SK-N-SH (cell line): ENCODE data around the gene HOMER2. TPM values are rescaled to one million over a fixed set of nuclear protein-coding genes. Genes with fewer than 3 reads are reported as not detected.

Source experiments
- CTCF ChIA-PET: fragments of 300-600, 350-600 bp; formaldehyde crosslinking; extraction: SDS; loops from one replicate; lab custom pipeline; 2021; lab: Yijun Ruan, JAX
- POLR2A ChIA-PET: fragments of 350-600 bp; sonication (Branson Sonifier 250); formaldehyde crosslinking; extraction: SDS; loops from one replicate; lab custom pipeline; 2020; ENCODE audit warnings: antibody characterized with exemption, inconsistent platforms; lab: Yijun Ruan, JAX
- DNase-seq: peaks from one replicate; pipeline ENCODE4 v3.0.0; 2012
- H2AFZ ChIP-seq: fragments of 200-600 bp; sonication (generic); 2 replicates; pipeline ENCODE4 v1.8.1; 2016; ENCODE audit warnings: antibody characterized with exemption, mild to moderate bottlenecking, low read depth
- H3F3A ChIP-seq: fragments of 200-600 bp; sonication (generic); replicated peaks from 2 replicates; pipeline ENCODE3; 2016; ENCODE audit warnings: antibody characterized with exemption, mild to moderate bottlenecking; ENCODE audit not compliant: insufficient read depth
- H3K27ac ChIP-seq, 2 experiments: fragments of 200-500 bp in 1 of 2; fragments of 200-600 bp in 1 of 2; sonication (Bioruptor generic) in 1 of 2; sonication (generic), shearing (Covaris generic) in 1 of 2; 2 replicates each; pipeline versions ENCODE4 v1.5.1 to v1.6.1; 2014 to 2016; ENCODE audit warnings: low read depth in 2 of 2, inconsistent platforms in 1 of 2, low read length in 1 of 2, mild to moderate bottlenecking in 1 of 2, mixed read lengths in 1 of 2
- H3K27me3 ChIP-seq: fragments of 200-600 bp; sonication (generic), shearing (Covaris generic); 2 replicates; pipeline ENCODE4 v1.6.1; 2016; ENCODE audit warnings: mixed run types; ENCODE audit not compliant: insufficient read depth
- H3K36me3 ChIP-seq, 2 experiments: fragments of 200-500 bp in 1 of 2; fragments of 200-600 bp in 1 of 2; sonication (Bioruptor generic) in 1 of 2; sonication (generic) in 1 of 2; replicated peaks in 1 of 2; 2 replicates each; pipeline versions ENCODE3 to v1.5.1; 2014 to 2016; ENCODE audit warnings: low read length in 1 of 2, mild to moderate bottlenecking in 1 of 2; ENCODE audit not compliant: insufficient read depth in 2 of 2, control insufficient read depth in 1 of 2
- H3K4me1 ChIP-seq, 2 experiments: fragments of 200-500 bp in 1 of 2; fragments of 200-600 bp in 1 of 2; sonication (Bioruptor generic) in 1 of 2; sonication (generic), shearing (Covaris generic) in 1 of 2; 2 replicates each; pipeline versions ENCODE4 v1.5.1 to v1.6.1; 2014 to 2016; ENCODE audit warnings: low read depth in 1 of 2, low read length in 1 of 2, mixed run types in 1 of 2; ENCODE audit not compliant: insufficient read depth in 2 of 2, control insufficient read depth in 1 of 2
- H3K4me2 ChIP-seq: fragments of 200-600 bp; sonication (generic), shearing (Covaris generic); 2 replicates; pipeline ENCODE4 v1.6.1; 2017; ENCODE audit warnings: mixed run types
- H3K4me3 ChIP-seq, 2 experiments: fragments of 200-500 bp in 1 of 2; fragments of 200-600 bp in 1 of 2; sonication (Bioruptor generic) in 1 of 2; sonication (generic), shearing (Covaris generic) in 1 of 2; 2 replicates each; pipeline versions ENCODE4 v1.5.1 to v1.8.1; 2014 to 2016; ENCODE audit warnings: low read depth in 2 of 2, inconsistent platforms in 1 of 2, low read length in 1 of 2, mild to moderate bottlenecking in 1 of 2, mixed read lengths in 1 of 2, moderate library complexity in 1 of 2
- H3K79me2 ChIP-seq: fragments of 200-600 bp; sonication (generic); 2 replicates; pipeline ENCODE4 v1.8.1; 2017; ENCODE audit warnings: mild to moderate bottlenecking; ENCODE audit not compliant: insufficient read depth
- H3K9ac ChIP-seq: fragments of 200-600 bp; sonication (generic); 2 replicates; pipeline ENCODE4 v1.6.1; 2017; ENCODE audit warnings: mixed run types
- H3K9me2 ChIP-seq: fragments of 200-600 bp; sonication (generic); 2 replicates; pipeline ENCODE4 v1.6.1; 2017; ENCODE audit warnings: mixed run types
- H3K9me3 ChIP-seq: fragments of 200-600 bp; sonication (generic); 2 replicates; pipeline ENCODE4 v1.6.1; 2017; ENCODE audit warnings: mixed run types, mild to moderate bottlenecking, moderate library complexity
- H4K20me1 ChIP-seq: fragments of 200-600 bp; sonication (generic); 2 replicates; pipeline ENCODE4 v1.6.1; 2017; ENCODE audit warnings: mild to moderate bottlenecking, mixed run types; ENCODE audit not compliant: insufficient read depth
- CHD2 ChIP-seq: fragments of 150-350 bp; IDR thresholded peaks from 2 replicates; pipeline ENCODE4 v1.6.1; 2018; ENCODE audit warnings: low read length; ENCODE audit not compliant: partially characterized antibody
- EZH2phosphoT487 ChIP-seq: fragments of 200-600 bp; sonication (generic); IDR thresholded peaks from 2 replicates; pipeline ENCODE4 v1.6.1; 2017; ENCODE audit warnings: low read depth, mixed run types, mild to moderate bottlenecking, antibody characterized with exemption, moderate library complexity, borderline replicate concordance
- FOSL2 ChIP-seq: IDR thresholded peaks from 2 replicates; pipeline ENCODE4 v1.4.0; 2012; ENCODE audit warnings: low read depth, mild to moderate bottlenecking, moderate library complexity, borderline replicate concordance
- MXI1 ChIP-seq: IDR thresholded peaks from 2 replicates; pipeline ENCODE4 v1.6.1; 2012; ENCODE audit warnings: mild to moderate bottlenecking, low read depth, low read length, improper control_type of control experiment
- NRF1 ChIP-seq: IDR thresholded peaks from 2 replicates; pipeline ENCODE4 v1.6.1; 2012; ENCODE audit warnings: low read depth, mild to moderate bottlenecking, low read length
- RAD21 ChIP-seq: IDR thresholded peaks from 2 replicates; pipeline ENCODE4 v1.6.1; 2012; ENCODE audit warnings: mild to moderate bottlenecking, low read length
- RCOR1 ChIP-seq: fragments of 150-350 bp; IDR thresholded peaks from 2 replicates; pipeline ENCODE4 v1.6.1; 2017; ENCODE audit warnings: antibody characterized with exemption, low read length
- SIN3A ChIP-seq: IDR thresholded peaks from 2 replicates; pipeline ENCODE4 v1.6.1; 2012; ENCODE audit warnings: low read depth, mild to moderate bottlenecking, low read length, moderate library complexity, borderline replicate concordance
- SMC3 ChIP-seq: IDR thresholded peaks from 2 replicates; pipeline ENCODE4 v1.6.1; 2012; ENCODE audit warnings: low read depth, low read length, improper control_type of control experiment
- TAF1 ChIP-seq: IDR thresholded peaks from 2 replicates; pipeline ENCODE4 v1.6.1; 2012; ENCODE audit warnings: low read depth, mild to moderate bottlenecking, low read length, moderate library complexity, borderline replicate concordance
- YY1 ChIP-seq: IDR thresholded peaks from 2 replicates; pipeline ENCODE4 v1.4.0; 2012; ENCODE audit warnings: low read depth, mild to moderate bottlenecking
- WGBS: methylation state at CpG from one replicate; pipeline ENCODE4 v1.1.6; 2017; ENCODE audit warnings: low lambda C conversion rate; 5-methylcytosine and 5-hydroxymethylcytosine counted together
- polyA plus RNA-seq, 3 experiments: library from polyadenylated mRNA; depleted of rRNA; stranded (reverse); fragments of >200 nt; gene quantifications; 2 replicates each; pipeline ENCODE4 v1.2.3, GENCODE V29; 2012
- TF ChIP-seq, protein P1 (sequence below): IDR thresholded peaks from 2 replicates; pipeline ENCODE4 v1.4.0; 2012; ENCODE audit warnings: low read depth
- TF ChIP-seq, protein P2 (sequence below): IDR thresholded peaks from 2 replicates; pipeline ENCODE4 v1.4.0; 2012; ENCODE audit warnings: low read depth, borderline replicate concordance
- TF ChIP-seq, protein P3 (sequence below): IDR thresholded peaks from 2 replicates; pipeline ENCODE4 v1.4.0; 2012; ENCODE audit warnings: low read depth, borderline replicate concordance
- TF ChIP-seq, protein P4 (sequence below): fragments of 200-600 bp; sonication (generic); IDR thresholded peaks from 2 replicates; pipeline ENCODE4 v1.6.1; 2017; ENCODE audit warnings: antibody characterized with exemption, mild to moderate bottlenecking, moderate library complexity

HOMER2 gene
- polyA plus RNA-seq, 1 of the 3 experiments (the other 2 are of a cell fraction): 7.3 TPM

DNA sequence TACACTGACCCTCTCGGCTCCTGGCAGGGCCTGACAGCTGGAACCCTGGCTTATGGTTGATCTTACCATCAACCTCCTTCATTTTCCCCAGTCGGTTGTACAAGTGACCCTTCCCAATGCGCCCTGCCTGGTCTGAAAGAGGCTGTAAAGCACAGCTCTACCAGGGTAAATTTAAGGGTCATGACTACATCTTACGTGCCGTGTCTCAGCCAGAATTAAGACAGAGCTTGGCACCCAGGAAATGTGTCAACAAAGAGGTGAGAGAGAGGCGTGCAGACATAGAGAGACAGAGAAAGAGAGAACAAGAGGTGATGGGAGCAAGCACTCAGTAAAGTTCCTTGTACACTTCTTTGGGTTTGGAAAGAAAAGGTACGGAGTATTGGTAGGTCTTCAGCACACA lies 28.8 kb downstream of the HOMER2 start:
- DNase-seq: no peak
- no peaks in the 10 kb centered on the region for H3K9me3 ChIP-seq
- H3K4me2 ChIP-seq: no peak overlapping the region
- no peaks in the 10 kb centered on the region for H4K20me1 ChIP-seq
- WGBS: 85% methylated on average over 7 of the region's 7 CpGs
- H3K36me3 ChIP-seq: no peaks in the 10 kb centered on the region
- TF ChIP-seq SMC3 (no peak), YY1 (no peak), CHD2 (no peak), FOSL2 (no peak), RCOR1 (no peak), EZH2phosphoT487 (no peak), TAF1 (no peak), NRF1 (no peak), SIN3A (no peak), RAD21 (no peak), MXI1 (no peak)
- TF ChIP-seq, protein P1, sequence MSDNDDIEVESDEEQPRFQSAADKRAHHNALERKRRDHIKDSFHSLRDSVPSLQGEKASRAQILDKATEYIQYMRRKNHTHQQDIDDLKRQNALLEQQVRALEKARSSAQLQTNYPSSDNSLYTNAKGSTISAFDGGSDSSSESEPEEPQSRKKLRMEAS: no peak
- TF ChIP-seq, protein P2, sequence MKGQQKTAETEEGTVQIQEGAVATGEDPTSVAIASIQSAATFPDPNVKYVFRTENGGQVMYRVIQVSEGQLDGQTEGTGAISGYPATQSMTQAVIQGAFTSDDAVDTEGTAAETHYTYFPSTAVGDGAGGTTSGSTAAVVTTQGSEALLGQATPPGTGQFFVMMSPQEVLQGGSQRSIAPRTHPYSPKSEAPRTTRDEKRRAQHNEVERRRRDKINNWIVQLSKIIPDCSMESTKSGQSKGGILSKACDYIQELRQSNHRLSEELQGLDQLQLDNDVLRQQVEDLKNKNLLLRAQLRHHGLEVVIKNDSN: no peak
- TF ChIP-seq, protein P3, sequence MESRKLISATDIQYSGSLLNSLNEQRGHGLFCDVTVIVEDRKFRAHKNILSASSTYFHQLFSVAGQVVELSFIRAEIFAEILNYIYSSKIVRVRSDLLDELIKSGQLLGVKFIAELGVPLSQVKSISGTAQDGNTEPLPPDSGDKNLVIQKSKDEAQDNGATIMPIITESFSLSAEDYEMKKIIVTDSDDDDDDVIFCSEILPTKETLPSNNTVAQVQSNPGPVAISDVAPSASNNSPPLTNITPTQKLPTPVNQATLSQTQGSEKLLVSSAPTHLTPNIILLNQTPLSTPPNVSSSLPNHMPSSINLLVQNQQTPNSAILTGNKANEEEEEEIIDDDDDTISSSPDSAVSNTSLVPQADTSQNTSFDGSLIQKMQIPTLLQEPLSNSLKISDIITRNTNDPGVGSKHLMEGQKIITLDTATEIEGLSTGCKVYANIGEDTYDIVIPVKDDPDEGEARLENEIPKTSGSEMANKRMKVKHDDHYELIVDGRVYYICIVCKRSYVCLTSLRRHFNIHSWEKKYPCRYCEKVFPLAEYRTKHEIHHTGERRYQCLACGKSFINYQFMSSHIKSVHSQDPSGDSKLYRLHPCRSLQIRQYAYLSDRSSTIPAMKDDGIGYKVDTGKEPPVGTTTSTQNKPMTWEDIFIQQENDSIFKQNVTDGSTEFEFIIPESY: no peak
- TF ChIP-seq, protein P4, sequence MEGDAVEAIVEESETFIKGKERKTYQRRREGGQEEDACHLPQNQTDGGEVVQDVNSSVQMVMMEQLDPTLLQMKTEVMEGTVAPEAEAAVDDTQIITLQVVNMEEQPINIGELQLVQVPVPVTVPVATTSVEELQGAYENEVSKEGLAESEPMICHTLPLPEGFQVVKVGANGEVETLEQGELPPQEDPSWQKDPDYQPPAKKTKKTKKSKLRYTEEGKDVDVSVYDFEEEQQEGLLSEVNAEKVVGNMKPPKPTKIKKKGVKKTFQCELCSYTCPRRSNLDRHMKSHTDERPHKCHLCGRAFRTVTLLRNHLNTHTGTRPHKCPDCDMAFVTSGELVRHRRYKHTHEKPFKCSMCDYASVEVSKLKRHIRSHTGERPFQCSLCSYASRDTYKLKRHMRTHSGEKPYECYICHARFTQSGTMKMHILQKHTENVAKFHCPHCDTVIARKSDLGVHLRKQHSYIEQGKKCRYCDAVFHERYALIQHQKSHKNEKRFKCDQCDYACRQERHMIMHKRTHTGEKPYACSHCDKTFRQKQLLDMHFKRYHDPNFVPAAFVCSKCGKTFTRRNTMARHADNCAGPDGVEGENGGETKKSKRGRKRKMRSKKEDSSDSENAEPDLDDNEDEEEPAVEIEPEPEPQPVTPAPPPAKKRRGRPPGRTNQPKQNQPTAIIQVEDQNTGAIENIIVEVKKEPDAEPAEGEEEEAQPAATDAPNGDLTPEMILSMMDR: no peak
- TF ChIP-seq, all 33 proteins: peak for 0
- Histone ChIP-seq H2AFZ (no peak overlapping the region), H3K4me3 (no peak overlapping the region), H3K4me1 (peaks cover 0 to 2% of the 10 kb centered on the region in 2 experiments; a peak in 1 of 4 replicates), H3K9ac (no peak overlapping the region), H3K27me3 (no peaks in the 10 kb centered on the region), H3K79me2 (no peaks in the 10 kb centered on the region), H3K27ac (no peak overlapping the region), H3K9me2 (no peaks in the 10 kb centered on the region), H3F3A (no peaks in the 10 kb centered on the region)
- CTCF ChIA-PET: interaction anchor here (0.6 kb wide), 1 partner anchor 305 kb away, joined by 3 read pairs; no protein-coding TSS in a partner anchor
- POLR2A ChIA-PET: no interaction called here
